Inferior parietal cortex (tissue), 1 donor: ENCODE data around the gene PNCK.
A peak's percentile ranks its signal among the peaks of the same experiment; 100 is the strongest.
"Not testable (repeated sequence)": the region's sequence is repeated elsewhere in the genome, so short reads cannot be mapped to it uniquely, and the experiment has no call there.

Source experiments
- DNase-seq: peaks from one replicate; pipeline ENCODE4 v3.0.0-alpha.2; 2016; ENCODE audit errors: extremely low spot score

The PNCK gene

DNA sequence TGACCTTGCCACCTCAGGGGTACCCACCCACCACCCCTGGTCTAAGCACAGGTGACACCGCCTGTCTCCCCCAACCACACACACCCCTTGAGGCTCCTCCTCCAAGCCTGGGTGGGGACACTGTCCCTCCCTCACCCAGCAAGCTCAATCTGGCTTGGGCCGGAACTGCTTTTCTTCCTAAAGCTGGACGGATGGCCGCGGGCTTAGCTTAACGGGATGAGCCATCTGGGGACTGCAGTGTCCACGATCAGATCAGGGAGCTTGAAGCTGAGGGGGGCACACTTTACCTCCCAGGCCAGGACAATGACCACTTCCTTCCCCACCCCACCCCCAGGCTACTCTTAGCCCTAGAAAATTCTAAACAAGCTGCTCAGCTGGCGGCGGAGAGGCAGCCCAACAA lies 13.1 kb upstream of the PNCK start:
- DNase-seq: no peak

DNA sequence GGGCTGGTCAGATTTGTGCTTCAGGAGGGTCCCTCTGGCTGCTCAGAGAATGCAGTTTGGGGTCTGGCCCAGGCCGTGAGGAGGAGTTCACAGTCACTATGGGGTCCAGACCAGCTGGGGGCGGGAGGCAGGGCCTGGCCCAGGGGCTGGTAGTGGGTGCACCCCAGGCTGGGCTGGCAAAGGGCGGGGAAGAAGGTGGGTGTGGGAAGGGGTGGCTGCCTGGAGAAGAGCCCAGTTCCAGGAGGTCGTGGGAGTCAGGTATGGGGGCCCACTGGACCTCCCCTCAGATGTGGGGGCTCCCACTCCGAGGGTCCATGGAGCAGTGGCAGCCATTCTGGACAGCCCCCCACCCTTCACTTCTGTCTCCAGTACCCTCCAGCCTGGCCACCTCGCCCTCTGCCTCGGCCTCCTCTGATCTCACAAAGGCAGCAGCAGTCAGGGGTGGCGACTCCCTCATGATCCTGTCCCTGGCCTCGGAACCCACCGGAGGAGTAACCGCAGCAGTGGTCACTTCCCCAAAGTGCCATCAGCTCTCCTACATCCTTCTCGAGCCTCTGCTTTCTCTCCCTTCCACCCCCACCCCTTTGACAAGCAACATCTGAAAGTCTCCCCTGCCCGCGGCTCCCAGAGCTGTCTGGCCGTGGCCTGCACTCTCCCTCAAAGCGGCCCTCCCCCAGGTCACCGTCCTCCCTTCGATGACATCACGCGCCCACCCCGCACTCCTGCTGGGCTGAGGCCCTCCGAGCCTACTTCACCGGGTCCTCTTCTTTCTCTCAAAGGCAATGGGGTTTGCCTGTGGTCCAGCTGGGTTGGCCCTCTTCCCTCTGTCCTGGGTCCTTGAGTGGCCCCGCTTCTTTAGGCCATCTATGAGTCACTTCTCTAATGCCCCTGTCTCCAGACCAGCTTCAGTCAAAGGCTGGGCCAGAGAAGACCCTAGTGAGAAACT lies 12.4 kb upstream of the PNCK start:
- DNase-seq: no peak

DNA sequence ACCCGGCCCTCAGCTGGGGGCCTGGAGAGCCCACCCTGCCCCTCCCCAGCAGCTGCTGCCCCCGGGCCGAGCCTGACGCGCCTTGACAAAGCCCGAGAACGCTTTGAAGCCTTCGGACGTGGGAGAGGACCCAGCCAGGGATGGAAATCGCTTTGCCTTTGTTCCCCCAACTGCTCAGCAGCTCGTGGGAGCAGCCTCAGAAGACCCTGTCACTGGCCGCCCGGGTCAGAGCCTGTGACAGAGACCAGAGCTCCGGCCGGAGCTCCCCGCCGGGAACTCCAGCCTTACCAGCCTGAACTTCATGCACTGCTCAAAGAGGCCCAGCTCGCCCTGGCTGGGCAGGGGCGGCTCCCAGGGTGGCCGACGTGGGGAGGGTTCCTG lies 11.5 kb upstream of the PNCK start:
- DNase-seq: no peak

DNA sequence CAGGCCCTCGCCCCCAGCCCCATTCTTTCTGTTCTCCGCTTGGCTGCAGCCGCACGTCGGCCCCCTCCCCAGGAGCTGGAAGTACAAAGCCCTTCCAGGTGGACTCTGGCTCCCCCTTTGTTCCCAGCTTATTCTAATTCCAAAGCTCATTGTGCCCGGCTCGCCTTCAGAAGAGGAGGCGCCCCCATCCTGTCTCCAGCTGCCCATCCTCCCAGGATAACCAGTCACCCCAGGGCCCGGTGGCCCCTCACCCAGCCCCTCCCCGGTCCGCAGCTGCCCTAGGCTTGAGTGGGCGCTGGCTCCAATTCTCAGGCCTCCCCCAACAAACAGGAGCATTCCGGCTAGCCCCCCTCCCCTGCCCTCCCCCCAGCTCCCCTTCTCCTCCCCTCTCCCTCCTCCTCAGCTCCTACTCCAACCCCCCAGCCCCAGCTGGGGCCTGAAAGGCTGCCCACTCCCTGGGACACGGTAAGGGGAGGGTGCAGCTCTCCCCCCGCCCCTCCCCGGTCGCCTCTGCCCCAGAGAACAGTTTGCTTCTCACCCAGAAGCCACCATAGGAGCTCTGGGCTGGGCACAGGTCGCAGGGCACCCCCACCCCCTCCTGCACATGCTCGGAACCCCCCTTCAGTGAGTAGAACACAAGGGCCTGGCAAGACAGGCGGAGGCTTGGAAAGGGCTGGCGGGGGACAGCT lies 11.0 kb upstream of the PNCK start:
- DNase-seq: no peak

DNA sequence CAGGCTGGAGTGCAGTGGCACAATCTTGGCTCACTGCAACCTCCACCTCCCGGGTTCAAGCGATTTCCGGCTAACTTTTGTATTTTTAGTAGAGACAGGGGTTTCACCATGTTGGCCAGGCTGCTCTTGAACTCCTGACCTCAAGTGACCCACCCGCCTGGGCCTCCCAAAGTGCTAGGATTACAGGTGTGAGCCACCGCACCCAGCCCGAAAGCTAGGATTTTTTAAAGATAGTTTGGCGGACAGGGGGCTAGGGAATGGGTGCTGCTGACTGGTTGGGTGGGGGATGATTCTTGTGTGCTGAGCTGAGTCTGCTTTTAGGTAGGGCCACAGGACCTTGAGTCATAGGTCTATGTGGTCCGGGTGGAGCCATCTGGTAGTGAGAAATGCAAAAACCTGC lies 9.9 kb upstream of the PNCK start:
- not testable (repeated sequence) for DNase-seq

DNA sequence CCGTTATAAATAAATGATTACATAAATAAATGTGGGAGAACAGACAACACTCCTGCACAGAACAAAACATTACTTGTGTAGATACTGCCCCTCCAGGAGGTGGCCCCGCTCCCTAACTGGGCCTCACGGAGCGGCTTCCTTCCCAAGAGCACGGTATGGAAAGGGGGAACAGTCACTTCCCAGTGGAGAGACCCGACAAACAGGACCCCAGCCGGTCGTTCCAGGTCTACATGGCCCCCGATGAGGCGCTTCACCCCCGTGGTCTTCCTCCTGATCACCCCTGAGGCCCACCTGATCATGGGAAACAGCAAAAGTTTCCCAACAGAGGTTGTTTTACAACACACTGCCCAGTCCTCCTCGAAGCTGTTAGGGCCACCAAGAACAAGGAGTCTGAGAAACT lies 7.6 kb upstream of the PNCK start:
- DNase-seq: no peak

DNA sequence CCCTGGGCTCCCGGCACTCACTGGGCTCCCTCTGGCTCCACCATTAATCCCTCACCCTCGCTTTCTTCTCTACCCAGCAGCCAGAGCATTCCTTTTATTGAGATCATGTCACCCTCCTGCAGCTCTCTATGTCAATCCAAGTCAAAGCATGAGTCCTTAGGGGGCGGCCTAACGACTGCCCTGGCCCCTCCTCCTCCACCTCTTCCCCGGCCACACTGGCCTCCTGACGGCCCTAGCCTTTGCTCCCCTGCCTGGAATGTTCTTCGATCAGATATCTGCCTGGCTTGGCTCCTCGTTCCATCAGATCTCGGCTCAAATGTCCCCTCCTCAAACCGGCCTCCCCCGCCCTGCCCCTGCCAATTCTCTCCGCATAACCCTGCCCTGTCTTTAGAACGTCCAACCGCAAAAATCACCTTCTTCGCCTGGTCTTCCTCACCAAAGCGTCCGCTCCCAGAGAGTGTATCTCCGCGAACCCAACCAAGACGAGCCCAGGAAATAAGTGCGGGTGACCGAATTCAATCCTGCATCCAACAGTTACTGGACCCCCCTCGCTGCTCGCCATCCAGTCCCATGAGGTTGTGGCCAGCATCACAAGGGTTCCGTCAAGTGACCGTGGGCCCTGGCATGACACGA lies 722 bp upstream of the PNCK start:
- no peak for DNase-seq

DNA sequence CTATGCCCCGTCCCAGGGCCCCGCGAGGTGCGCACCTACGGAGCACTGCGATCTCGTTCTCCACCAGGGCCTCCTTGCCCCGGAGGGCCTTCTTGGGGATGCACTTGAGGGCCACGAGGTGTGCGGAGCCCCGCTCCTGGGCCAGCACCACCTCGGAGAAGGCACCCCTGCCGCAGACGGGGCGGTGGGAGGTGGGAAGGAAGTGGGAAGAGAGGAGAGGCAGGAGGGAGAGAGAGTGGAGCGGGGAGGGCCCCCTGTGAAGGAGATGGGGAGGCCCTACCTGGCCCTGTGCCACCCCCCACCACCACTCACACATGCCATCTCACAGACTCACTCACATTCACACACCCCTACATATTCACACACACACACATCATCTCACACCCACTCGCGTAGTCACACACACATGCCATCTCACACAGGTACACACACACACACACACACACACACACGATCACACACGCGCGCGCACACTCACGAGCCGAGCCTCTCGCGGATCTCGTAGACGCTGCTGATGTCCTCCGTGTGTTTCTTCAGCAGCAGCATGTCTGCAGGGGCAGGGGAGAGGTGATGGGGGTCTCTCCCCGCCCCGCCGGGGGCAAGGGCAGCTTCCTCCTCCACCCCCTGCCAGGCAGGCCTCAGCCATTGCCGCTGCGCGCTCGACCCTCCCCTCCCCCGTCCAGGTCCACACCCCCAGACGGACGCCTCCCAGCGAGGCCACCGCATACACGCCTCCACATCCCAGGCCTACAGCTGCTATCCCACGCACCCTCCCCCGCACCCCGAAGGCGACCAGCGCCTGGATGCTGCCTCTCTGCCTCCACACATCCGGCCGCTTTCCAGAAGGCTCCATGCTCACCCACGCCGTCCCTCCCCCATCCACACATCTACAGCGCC lies 834 bp downstream of the PNCK start:
- DNase-seq: no peak

DNA sequence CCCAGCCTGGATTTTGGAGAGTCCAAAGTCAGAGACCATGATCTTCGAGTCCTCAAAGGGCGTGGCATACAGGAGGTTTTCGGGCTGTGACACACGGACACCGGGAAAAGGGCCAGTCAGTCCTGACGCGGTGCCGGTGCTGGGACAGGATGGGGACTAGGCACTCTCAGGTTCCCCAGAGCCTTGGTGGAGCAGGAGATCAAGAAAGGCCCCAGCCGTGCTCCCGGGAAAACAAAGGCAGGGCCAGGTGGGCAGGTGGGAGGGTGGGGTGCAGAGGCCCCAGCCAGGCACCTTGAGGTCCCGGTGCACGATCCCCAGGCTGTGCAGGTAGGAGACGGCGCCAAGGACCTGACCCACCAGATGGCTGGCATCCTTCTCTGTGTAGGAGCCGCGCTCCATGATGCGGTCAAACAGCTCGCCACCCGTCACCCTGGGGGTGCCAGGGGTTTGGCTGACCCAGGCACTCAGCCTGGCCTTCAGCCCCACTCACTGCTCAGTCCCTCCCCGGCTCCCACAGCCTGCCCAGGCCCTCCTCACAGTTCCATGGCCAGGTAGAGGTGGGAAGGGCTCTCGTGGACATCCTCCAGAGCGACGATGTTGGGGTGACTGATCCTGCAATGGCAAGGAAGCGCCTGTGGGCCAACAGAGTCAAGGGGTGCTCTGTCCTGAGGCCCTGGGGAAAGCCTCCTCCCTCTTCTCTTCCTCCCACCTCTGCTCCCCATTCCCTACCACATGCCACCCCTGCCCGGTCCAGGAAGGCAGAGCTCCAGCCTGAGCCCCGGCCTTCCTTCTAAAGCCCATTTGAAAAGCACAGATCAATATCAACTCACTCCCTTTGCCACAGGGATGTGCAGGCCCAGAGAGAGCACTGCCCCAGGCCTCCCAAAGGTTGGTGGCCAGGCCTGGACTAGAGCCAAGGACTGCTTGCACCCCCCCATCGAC lies 1.8 kb downstream of the PNCK start:
- DNase-seq: no peak

DNA sequence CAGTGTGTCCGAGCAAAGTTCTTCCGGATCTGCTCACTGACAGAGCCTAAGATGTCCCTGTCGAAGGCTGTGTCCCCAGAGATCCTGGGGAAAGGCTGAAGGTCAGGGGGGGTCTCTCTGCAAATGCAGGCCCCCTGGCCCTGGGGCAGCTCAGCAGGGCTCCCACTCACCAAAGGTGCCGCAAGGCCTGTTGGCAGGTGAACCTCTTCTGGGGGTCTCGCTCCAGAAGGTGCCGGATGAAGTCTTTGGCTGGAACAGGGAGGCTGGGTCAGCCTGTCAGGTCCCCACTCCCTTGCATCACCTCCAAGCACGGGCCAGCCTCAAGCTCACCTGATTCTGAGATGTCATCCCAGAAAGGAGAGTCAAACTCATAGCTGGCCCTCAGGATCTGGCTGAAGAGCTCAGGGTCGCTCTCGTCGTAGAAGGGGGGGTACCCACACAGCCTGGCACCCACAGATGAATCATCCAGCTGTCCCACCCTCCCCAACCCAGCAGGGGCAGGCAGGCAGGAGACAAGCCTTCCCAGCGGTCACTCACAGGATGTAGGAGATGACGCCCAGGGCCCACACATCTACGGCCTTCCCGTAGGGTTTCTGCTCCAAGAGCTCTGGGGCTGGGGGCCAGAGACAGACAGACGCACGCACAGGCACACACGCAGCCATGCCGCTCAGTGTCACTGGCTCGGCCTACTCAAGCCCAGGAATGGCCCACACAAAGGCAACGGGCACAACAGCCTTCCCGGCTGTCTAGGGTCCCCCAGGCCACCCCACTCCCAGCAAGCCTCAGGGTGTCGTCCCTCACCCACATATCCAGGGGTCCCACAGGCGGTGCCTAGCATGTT lies 2.6 kb downstream of the PNCK start:
- no peak for DNase-seq

DNA sequence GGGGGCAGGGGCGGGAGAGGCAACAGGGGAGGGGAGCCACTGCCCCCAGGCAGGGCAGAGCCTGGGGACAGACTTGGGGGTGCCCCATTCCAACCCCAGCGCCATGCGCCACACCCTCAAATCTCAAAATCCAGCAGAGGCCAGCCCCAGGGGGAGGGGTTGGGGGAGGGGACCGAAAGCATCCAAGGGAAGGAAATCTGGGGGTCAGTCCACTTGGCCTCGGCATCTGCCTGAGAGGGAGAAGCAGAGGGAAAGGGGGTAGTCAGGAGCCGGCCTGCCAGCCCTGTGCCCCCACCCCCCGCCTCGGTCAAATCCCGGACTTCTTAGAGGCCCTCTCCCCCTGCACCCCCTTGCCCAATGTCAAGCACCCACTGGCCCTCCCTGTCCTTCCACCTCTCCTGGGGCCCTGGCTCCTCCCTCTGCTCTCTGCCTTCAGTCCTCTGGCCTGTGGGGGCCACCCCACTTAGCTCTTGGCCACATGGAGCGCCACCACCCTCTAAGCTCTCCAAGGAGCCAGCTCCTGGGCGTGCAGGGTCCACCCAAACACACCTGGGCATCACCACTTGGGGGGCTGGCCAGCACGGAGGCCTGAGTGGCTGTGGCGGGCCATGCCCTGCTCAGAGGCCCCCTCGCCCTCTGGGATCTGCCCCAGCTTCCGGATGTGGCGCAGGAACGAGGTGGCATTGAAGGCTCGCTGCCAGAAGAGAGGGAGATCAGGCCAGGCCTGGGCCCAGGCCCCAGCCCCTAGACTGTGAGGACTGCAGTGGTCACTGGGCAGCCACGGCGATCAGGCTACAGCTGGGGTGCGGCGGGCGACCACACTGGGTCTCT lies 3.5 kb downstream of the PNCK start:
- DNase-seq: no peak

DNA sequence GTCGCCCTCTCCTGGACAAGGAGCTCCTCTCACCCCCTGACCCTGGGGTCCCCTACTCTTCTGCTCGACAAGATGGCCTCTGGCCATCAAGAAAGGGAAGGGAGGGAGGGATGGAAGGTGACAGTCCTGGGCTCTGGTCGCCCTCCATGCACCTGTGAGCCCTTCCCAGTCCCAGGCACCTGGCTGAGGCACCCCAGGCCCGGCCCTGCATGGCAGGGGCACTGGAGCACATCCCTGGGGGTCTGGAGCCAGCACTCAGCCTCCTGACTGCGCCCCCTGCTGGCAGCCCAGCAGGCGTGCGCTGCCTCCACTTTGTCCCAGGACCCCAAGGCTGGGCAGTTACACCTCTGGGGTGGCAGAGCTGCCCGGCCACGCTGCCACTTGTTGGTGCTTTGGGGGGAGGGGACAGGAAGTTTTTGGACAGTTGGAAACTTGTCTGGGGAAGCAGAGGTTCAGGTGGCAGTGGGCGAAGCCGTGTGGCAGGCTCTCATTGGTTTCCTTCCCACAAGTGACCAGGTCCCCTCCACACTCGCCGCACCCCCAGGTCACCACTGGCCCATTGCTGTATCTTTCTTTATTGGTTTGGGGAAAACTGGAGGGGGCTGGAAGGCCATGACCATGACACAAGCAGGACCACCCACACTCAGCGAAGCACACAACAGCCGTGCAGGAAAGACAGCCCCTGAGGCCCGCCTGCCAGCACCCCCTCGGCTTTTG lies 4.3 kb downstream of the PNCK start:
- DNase-seq: no peak

DNA sequence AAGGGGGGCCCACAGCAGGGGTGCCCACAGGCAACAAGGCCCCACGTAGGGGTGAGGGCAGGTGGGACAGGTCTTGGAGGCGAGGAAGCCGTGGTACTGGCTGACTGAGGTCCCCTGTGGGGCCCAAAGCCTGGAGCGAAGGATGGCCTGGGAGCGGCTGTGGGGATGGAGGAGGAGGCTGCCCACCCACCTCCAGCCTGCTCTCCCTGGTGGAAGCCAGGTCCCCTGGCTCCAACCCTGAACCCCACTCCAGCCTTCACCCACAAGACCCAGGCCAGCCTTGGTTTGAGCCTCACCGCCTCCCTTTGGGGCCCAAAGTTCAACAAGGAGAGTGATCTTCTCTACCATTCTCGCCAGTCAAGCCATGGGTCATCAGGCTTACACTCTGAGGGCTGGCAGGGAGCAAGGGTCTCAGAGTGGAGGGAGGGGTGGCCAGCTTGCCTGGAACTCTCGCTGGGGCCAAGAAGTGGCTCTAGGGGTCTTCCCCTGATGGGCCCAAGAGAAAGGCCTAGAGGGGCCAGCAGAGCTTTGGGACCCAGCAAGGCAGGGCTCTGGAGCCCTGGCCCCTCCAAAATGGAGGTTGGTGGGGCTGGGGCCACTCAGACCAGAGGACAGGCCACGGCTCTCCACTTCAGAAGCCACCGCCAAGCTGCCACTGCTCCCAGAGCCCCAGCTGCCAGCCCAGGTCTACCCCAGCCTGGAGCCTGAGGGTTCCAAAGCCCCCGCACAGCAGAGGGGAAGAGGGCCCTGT lies 5.0 kb downstream of the PNCK start:
- no peak for DNase-seq

DNA sequence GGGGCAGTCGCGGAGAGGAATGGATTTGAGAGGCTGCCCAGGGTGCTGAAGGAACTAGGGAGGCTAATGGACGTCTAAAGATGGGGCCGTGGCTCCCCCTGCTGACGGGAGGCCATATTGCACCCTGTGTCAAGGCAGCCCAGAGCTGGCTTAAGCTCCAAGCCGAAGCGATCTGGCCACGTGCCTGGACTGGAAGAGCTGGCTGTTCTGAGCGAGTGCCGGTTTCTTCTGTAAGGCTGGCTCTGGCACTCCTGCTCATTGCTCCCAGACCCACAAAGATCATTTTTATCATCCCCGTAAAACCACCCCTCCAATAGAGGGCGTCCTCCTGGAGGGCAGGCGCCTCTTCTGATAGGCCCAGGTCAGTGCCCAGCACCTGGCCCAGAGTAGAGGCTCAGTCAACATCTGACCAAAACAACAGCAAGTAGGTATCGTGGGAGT lies 5.6 kb downstream of the PNCK start:
- DNase-seq: peak; percentile 86

DNA sequence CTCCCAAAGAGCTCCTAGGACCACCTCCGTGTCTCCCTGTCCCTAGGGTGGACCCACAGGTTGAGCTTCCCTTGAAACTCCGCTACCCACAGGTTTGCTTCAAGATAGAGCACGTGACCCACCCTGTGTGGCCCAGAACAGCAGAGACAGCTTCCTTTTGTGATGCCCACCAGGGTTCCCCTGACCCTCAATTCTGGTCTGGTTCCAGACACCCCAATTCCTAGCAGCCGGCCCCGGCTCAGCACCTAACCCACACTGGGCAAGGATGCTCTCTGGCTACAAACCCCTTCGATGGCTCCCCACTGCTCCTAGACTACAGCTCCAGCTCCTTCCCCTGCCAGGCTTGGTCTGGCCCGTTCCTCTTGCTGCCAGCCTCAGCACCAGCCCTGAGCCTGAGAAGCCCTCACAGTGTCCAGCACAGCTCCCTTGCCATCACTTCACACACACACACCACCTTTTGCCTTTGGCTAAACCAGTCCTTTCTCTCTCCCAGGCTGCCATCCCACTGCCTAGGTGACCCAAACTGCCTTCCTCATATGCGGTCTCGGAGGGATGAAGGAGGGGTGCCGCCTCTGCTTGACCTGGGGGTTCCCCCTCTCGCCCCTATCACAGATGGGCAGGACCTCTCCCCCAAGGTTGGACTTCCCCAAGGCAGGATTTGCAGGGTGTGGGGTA lies 6.2 kb downstream of the PNCK start:
- DNase-seq: no peak

DNA sequence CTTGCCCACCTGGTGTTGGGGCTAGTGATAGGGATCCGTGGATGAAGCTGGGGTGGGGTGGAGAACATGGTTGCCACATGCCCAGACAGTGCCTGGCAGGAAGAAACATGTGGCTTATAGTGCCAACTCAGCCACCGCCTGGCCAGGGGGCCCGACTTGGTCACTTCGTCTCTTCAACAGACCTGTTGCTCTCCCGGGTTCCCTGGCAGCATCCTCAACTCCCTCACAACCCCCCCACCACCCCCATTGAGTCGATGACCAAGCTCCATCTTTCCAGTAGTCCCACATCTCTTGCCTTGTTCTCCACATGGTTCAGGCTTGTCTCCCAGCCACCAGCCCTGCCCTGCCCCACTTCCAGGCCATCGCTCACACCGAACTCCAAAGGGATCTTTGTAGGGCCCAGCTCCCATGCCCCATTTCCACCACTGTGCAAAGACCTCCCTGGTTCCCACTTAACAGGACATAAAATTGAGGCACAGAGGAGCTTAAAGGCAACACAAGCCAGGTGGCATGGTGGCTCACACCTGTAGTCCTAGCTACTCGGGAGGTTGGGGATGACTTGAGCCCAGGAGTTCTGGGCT lies 7.8 kb downstream of the PNCK start:
- no peak for DNase-seq
